Muscle layer of duodenum (tissue), 2 donors: Measurements from ENCODE around the gene HACD2.
"Not testable (repeated sequence)": the region's sequence is repeated elsewhere in the genome, so short reads cannot be mapped to it uniquely, and the experiment has no call there.

ENCODE experiments used
- H3K27ac ChIP-seq: one replicate; pipeline ENCODE4 v1.7.0; 2013; ENCODE audit warnings: mild to moderate bottlenecking, low read length
- H3K27me3 ChIP-seq: one replicate; pipeline ENCODE4 v1.7.0; 2013; ENCODE audit warnings: low read depth, mild to moderate bottlenecking, control low read depth, low read length
- H3K36me3 ChIP-seq, 2 donors: one replicate each; pipeline ENCODE4 v1.7.0; 2013; ENCODE audit warnings: low read length in 2 of 2, control low read depth in 1 of 2, mild to moderate bottlenecking in 1 of 2; ENCODE audit not compliant: insufficient read depth in 2 of 2, control insufficient read depth in 1 of 2
- H3K4me1 ChIP-seq, 2 donors: one replicate each; pipeline ENCODE4 v1.7.0; 2013; ENCODE audit warnings: low read length in 2 of 2, mild to moderate bottlenecking in 2 of 2, control low read depth in 1 of 2, moderate library complexity in 1 of 2; ENCODE audit not compliant: insufficient read depth in 2 of 2, control insufficient read depth in 1 of 2
- H3K4me3 ChIP-seq, 2 donors: one replicate each; pipeline ENCODE4 v1.7.0; 2013; ENCODE audit warnings: low read length in 2 of 2, low read depth in 1 of 2, mild to moderate bottlenecking in 1 of 2
- H3K9me3 ChIP-seq, 2 donors: one replicate each; pipeline ENCODE4 v1.7.0; 2013; ENCODE audit warnings: low read length in 2 of 2, control low read depth in 1 of 2, mild to moderate bottlenecking in 1 of 2; ENCODE audit not compliant: control insufficient read depth in 1 of 2
- donor health status: healthy.

The HACD2 gene

GRCh38 chr3:123623346-123623880, 38.6 kb upstream of the HACD2 start:
- no peaks in the 10 kb centered on the region for H3K9me3 ChIP-seq
- H3K36me3 ChIP-seq: peaks cover 18 to 19% of the 10 kb centered on the region in 2 donors
- no peak overlapping the region for H3K27ac ChIP-seq
- H3K27me3 ChIP-seq: no peaks in the 10 kb centered on the region
- H3K4me3 ChIP-seq: no peak overlapping the region
- H3K4me1 ChIP-seq: peaks cover 15 to 31% of the 10 kb centered on the region in 2 donors

GRCh38 chr3:123622766-123623165, 37.9 kb upstream of the HACD2 start:
- H3K4me1 ChIP-seq: peaks cover 21 to 26% of the 10 kb centered on the region in 2 donors
- no peaks in the 10 kb centered on the region for H3K27me3 ChIP-seq
- peaks cover 18 to 25% of the 10 kb centered on the region in 2 donors for H3K36me3 ChIP-seq
- H3K4me3 ChIP-seq: no peak overlapping the region
- no peak overlapping the region for H3K27ac ChIP-seq
- H3K9me3 ChIP-seq: no peaks in the 10 kb centered on the region

- Histone ChIP-seq H3K27ac (peak overlapping the region; percentile 64), H3K9me3 (no peaks in the 10 kb centered on the region), H3K4me3 (peak overlapping the region in 1 of 2 donors; percentile 87), H3K27me3 (no peaks in the 10 kb centered on the region), H3K36me3 (peaks cover 15 to 26% of the 10 kb centered on the region in 2 donors), H3K4me1 (peaks cover 21 to 26% of the 10 kb centered on the region in 2 donors)
These were observed 37.0 kb upstream of the HACD2 start for GRCh38 chr3:123621850-123622189.

GRCh38 chr3:123621186-123621849, 36.5 kb upstream of the HACD2 start:
- peak overlapping the region in 1 of 2 donors; percentile 87 for H3K4me3 ChIP-seq
- H3K36me3 ChIP-seq: peaks cover 14 to 21% of the 10 kb centered on the region in 2 donors
- H3K4me1 ChIP-seq: peaks cover 21 to 26% of the 10 kb centered on the region in 2 donors
- H3K9me3 ChIP-seq: no peaks in the 10 kb centered on the region
- H3K27me3 ChIP-seq: no peaks in the 10 kb centered on the region
- H3K27ac ChIP-seq: peak overlapping the region; percentile 64

- no peaks in the 10 kb centered on the region for H3K9me3 ChIP-seq
- peaks cover 21 to 26% of the 10 kb centered on the region in 2 donors for H3K4me1 ChIP-seq
- peaks cover 14 to 20% of the 10 kb centered on the region in 2 donors for H3K36me3 ChIP-seq
- H3K27me3 ChIP-seq: no peaks in the 10 kb centered on the region
- peak overlapping the region; percentile 94 for H3K27ac ChIP-seq
- H3K4me3 ChIP-seq: peak overlapping the region; percentile 77 to 87
These were observed 35.5 kb upstream of the HACD2 start for GRCh38 chr3:123620343-123620742.

- Histone ChIP-seq H3K4me3 (peak overlapping the region; percentile 77 to 87), H3K27ac (peak overlapping the region; percentile 94), H3K4me1 (peaks cover 21 to 33% of the 10 kb centered on the region in 2 donors), H3K9me3 (no peaks in the 10 kb centered on the region), H3K27me3 (no peaks in the 10 kb centered on the region), H3K36me3 (peaks cover 4 to 13% of the 10 kb centered on the region in 2 donors)
These were observed 34.1 kb upstream of the HACD2 start for GRCh38 chr3:123618768-123619484.

- Histone ChIP-seq H3K27ac (peak overlapping the region; percentile 94), H3K36me3 (peaks cover 4 to 18% of the 10 kb centered on the region in 2 donors), H3K9me3 (no peaks in the 10 kb centered on the region), H3K4me1 (peaks cover 21 to 40% of the 10 kb centered on the region in 2 donors), H3K4me3 (peak overlapping the region; percentile 77 to 87), H3K27me3 (no peaks in the 10 kb centered on the region)
These were observed 33.3 kb upstream of the HACD2 start for GRCh38 chr3:123618076-123618708.

- Histone ChIP-seq H3K36me3 (peaks cover 4 to 26% of the 10 kb centered on the region in 2 donors), H3K9me3 (no peaks in the 10 kb centered on the region), H3K27ac (no peak overlapping the region), H3K27me3 (no peaks in the 10 kb centered on the region), H3K4me3 (peak overlapping the region; percentile 77 to 87), H3K4me1 (peaks cover 21 to 35% of the 10 kb centered on the region in 2 donors)
These were observed 31.7 kb upstream of the HACD2 start for GRCh38 chr3:123616593-123616992.

- Histone ChIP-seq H3K4me3 (no peak overlapping the region), H3K27me3 (no peaks in the 10 kb centered on the region), H3K9me3 (no peaks in the 10 kb centered on the region), H3K36me3 (peaks cover 4 to 30% of the 10 kb centered on the region in 2 donors), H3K4me1 (peaks cover 7 to 16% of the 10 kb centered on the region in 2 donors), H3K27ac (no peak overlapping the region)
These were observed 28.7 kb upstream of the HACD2 start for GRCh38 chr3:123613543-123613942.

- peaks cover 0 to 16% of the 10 kb centered on the region in 2 donors for H3K4me1 ChIP-seq
- not testable (repeated sequence) for H3K27me3 ChIP-seq, H3K27ac ChIP-seq, H3K4me3 ChIP-seq, H3K9me3 ChIP-seq
- peaks cover 4 to 17% of the 10 kb centered on the region in 2 donors for H3K36me3 ChIP-seq
These were observed 26.8 kb upstream of the HACD2 start for GRCh38 chr3:123611674-123612073.

- no peaks in the 10 kb centered on the region for H3K27me3 ChIP-seq
- H3K36me3 ChIP-seq: peaks cover 4 to 17% of the 10 kb centered on the region in 2 donors
- H3K4me3 ChIP-seq: no peak overlapping the region
- no peaks in the 10 kb centered on the region for H3K9me3 ChIP-seq
- H3K4me1 ChIP-seq: peaks cover 0 to 16% of the 10 kb centered on the region in 2 donors
- H3K27ac ChIP-seq: no peak overlapping the region
These were observed 26.2 kb upstream of the HACD2 start for GRCh38 chr3:123611082-123611481.
